GM18517 (cell line): ENCODE measurements around the gene TRUB1.

Experiments
- ATAC-seq: cut with Tn5 transposase; IDR thresholded peaks from one replicate; pipeline ENCODE4 v1.9.1; 2021; ENCODE audit warnings: mild to moderate bottlenecking, moderate library complexity; ENCODE audit not compliant: unreplicated experiment

Gene TRUB1

DNA sequence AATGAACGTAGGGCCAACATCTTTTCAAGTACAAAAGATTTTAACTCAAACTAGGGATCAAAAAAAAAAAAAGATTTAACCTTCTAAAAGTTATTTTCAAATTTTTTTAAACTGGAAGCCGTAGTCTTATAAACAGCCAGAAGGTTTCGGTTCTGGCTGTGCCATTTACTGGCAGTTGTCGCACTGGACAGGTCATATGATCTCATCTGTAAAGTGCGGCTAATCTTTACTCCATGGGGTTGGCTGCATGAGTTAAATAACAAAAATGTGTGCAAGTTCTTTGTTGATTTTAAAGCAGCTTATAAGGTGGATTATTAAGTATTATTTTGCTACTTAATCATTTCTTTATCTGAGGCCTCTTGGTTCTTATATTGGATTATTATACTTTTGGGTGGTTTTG is 36.6 kb downstream of the TRUB1 start:
- ATAC-seq = no peak

DNA sequence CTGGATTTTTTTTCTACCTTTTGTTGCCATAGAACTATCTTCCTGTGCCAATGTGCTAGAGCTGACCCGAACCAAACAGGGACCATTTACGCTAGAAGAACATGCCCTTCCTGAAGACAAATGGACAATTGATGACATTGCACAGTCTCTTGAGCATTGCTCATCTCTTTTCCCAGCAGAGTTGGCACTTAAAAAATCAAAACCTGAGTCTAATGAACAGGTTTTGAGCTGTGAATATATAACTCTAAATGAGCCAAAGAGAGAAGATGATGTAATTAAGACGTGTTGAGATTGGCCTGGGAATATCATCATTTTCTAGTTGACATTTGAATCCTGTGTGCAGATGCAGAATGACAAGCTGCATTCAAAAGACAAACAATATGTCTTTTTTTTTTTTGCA is 37.1 kb downstream of the TRUB1 start:
- ATAC-seq = no peak

DNA sequence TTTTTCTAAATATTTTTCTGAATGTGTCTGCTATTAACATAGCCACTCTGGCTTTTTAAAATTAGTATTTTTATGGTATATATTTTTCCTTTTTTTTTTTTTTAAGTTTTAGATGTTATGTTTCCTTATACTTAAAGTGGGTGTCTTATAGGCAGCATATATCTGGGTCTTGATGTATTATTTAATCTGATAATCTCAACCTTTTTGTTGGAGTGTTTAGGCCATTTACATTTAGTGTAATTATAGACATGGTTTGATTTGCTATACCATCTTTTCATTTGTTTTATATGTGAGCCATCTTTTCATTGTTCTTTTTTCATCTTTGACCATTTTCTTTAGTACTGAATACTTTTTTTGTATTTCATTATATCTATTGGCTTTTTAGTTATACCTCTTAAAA is 45.0 kb downstream of the TRUB1 start:
- no peak for ATAC-seq

DNA sequence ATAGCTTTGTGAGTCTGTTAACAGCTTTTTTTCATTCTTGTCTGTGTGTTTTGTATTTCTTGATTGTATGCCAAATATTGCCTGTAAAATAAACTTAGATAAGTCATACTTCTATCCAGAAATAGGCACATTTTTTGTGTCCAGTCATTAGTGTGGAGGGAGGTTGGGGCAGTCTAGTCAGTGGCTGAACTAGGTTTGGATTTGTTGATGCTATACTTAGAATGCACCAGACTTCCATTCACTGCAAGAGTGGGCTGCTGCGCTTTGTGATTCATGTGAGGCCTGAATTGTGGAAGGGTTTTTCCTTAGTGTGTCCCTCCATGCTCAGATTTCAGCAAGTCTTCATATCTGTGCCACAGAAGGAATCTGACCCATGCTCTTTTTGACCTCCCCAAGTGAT is 50.0 kb downstream of the TRUB1 start:
- no peak for ATAC-seq

DNA sequence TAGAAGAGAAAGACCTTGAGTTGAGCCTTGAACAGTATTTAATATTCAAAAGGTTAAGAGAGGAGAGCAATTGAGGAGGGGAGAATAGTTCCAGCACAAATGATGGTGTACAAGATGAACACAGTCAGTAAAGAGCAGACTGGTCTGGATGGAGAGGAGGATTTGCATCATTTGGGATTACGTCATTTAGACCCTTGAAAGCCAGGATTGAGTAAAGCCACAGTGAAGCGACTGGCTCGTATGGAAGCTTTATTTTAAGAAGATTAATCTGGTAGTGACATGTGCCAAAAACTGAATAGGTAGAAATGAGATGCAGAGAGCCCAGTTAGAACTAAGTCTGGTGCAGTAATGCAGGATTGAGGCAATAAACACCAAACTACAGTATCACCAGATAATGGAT is 52.6 kb downstream of the TRUB1 start:
- no peak for ATAC-seq

DNA sequence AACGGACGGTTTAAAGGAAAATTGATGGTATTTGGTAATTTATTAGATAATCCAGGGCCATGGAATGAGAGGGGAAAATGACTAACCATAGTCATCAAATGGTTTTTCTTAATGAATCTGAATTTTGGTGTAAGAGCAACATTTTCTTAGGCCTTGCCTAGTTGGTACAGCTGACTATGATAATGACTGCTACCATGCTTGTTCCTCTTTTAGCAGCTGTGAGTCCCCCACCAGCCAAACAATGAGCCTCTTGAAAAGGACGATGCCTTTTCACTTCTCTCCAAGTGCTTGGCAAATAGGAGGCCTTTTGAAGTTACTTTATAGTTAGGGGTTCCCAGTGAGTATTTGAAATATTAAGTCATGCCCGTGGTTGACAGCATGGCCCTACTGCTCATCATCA is 53.0 kb downstream of the TRUB1 start:
- ATAC-seq = no peak

DNA sequence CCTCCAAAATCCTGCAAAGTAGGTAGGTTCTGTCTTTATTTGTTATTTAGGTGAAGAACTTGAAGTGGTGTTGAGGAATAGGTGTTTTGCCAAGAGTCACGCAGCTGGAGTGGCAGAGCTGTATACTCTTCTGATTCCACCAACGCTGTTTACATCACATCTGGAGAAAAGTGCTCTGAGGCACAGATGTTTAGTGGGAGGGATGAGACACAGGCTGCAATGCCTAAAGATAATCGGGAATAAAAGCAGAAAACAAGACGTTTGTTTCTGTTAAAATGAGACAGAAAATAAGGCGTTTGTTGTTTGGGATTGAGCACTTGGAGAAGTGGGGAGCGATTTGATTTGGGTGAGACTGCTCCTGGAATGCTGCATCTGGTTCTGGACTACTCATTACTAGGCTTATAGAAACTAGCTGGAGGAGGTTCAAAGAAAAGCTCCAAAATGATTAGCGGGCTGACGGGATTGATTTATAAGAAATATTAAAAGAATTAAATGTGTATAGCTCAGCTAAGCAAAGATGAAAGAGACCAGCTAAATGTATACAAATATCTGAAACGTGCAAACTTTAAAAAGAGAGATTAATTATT is 54.3 kb downstream of the TRUB1 start:
- ATAC-seq = no peak

DNA sequence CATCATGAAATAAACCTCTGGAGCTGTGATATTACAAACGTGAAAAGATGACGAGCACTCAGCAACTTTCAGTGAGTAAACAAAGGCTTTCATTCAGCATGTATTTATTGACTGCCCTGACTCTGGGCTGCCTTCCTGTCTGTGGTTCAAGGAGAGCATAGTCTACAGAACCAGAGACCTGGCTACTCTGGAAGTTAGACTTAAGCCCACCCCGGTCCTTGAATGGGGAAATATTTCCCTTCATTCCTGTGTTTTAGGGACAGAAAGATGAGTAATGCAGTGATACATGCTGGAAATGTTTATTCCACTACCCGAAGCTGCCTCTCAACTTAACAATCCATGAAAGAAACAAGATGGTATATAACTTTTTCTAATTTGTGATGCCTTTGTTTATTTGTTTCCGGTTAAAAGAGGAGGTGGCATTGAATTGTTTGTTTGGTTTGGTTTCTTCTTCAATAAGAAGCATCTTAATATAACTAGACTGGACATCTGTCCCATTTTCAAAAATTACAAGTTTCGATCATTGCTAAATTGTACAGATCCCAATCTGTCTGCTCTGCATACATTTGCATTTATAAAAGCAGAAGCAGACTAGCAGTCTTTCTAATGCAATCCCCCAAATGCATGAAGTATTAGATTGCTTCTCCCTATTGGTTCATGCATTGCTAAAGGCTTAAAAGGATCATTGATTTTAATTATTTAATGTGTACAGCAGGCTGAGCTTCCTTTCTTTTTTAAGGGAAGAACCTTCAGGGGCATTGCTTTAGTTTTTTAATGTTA is 57.7 kb downstream of the TRUB1 start:
- no peak for ATAC-seq

DNA sequence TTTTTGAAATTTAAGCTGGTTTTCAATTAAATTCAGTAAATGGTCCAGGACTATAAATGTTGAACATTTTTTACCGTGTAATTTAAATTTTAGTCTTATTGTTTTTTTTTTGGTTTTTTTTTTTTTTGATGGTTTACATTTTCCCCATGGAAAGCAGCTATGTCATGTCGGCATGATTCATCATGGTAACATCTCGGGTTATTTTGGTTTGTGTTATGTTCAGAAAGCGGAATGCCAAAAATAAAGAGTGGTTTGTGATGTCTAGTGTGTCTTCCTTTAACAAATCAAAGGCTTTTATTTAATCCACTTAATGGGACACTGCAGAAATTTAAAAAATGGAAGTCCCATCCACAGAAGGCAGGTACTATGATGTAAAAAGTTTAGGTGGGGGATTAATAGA is 58.5 kb downstream of the TRUB1 start:
- ATAC-seq = no peak

DNA sequence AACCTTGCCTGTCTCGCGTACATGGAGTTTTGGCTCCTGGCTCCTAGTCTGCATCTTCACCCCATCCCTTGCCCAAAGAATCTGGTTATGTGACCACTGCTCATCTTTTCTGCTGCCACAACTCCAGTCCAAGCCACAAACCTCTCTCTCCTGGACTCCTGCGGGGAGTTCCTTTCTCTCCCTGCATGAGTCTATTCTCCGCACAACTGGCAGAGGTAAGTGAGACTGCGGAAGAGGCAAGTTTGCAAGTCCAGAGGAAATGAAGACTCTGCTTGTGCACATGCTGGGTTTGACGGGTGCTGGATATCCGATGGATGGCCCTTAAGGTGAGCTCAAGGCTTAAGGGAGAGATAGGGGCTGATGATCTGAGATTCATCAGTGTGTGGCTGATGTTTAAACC is 61.0 kb downstream of the TRUB1 start:
- ATAC-seq = no peak

DNA sequence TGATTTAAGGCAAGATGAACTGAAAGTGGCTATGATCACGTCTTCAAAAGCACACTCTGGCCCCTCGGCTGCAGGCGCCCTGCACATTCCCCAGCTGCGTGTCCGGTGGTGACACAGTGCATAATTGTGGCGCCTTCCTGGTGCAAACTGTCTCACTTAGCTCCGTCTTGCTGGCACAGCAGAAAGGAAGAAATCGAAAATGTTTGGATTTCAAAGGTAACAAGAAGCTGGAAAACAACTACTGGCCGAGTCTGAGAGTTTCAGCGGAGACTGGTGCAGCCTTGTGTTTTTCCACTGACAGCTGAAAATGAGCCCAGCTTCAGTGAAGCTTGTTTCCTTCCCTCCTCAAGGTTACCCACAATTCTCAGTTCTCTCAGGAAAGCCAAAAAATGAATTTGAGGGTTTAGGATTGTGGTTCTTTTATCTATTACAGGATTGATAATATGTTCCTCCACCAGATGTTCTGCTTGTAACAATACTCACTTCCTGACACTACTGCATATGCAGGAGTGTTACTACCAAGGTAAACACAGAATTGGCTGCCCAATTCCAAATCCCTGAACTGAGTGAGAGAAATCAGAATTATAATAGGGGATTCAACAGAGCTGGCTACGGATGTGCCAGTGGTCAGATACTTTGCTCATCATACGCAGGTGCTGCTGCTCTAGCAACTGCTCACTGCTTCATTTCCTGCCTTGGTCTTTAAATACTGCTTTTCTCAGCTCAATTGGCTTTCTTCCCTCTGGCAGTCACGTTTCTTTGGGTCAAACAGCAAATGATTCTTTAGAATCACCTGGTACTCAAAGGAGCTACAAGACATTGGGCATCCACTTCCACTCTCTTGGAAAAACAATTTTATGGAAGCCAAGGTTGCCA is 63.7 kb downstream of the TRUB1 start:
- ATAC-seq = no peak

DNA sequence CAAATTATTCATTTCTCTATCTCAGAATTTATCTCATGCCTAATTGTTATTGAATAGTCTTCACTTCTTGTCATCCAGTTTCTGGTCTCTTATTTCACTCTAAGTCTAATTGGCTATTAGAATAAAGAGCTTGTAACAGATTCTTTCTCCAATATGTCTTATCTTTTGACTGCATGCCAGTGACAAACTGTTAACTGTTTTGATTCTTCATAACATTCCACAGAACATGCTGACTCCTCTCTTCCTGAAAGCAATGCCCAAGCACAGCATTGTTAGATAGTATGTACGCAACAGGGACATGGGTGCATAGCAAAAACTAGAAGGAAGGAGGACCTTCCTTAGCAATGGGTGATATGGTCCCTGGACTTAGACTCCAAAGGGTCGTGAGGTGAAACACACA is 65.4 kb downstream of the TRUB1 start:
- ATAC-seq = no peak

DNA sequence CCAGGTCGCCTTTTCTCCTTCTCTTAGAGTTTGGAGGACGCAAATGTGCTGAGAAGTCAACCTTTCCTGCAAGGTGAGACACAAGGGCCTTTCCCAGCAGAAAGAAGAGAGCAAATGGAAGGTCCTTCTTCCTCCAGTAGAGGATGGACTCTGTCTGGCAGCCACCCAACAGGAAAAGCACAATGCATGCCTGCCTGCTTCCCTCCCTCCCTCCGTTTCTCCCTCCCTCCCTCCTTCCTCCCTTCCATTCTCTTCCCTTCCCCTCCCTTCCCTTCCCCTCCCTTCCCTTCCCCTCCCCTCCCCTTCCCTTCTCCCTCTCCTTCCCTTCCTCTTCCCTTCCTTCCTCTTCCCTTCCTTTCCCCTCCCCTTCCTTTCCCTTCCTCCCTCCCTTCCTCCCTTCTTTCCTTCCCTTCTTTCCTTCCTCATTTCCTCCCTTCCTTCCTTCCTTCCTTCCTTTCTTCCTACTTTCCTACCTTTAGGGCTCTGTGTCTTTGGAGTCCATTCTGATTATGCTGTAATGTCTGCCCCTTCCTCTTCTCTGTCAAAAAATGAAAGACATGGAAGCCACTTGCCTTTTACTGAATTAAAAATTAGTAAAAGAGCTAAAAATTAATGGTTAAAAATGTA is 66.4 kb downstream of the TRUB1 start:
- no peak for ATAC-seq

DNA sequence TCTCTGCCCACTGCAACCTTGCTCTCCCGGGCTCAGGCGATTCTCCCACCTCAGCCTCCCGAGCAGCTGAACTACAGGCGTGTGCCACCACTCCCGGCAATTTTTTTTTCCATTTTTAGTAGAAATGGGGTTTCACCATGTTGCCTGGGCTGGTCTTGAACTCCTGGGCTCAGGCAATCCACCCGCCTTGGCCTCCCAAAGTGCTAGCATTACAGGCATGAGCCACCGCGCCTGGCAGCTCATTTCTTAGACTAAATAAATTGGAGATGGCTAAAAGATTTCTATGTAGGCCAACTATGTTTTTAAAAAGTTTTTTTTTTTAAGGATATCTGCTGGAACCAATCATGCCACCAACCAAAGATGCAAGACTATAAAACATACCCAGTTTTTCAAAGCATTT is 67.8 kb downstream of the TRUB1 start:
- ATAC-seq = no peak

DNA sequence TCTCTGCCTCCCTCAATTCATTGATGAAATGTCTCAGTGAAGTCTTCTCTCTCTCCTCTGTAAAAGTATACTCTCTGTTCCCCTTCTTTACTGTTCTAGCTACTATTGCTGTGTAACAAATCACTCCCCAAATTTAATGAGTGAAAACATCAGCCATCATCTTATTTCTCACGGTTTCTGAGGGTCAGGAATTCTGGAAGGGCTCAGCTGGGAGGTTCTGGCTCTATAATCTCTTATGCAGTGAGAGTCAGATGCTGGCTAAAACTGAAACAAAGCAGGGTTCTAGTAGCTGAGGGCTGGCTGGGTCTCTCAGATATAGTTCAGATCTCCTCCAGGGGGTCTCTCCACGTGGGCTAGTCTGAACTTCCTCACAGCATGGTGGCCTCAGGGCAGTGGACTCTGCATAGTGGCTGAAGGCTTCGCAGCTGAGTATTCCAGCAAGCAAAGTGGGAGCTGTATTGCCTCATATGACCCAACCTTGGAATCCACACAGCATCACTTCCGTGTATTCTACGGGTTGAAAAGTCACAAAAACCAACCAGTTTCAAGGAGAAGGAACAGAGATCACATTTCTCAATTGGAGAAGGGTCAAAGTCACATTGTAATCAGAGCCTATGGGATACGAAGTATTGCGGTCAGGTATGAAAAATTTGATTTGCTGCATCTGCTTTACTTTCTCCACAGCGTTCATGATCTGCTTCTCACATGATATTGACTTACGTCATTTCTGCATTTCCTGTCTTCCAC is 80.4 kb downstream of the TRUB1 start:
- no peak for ATAC-seq

DNA sequence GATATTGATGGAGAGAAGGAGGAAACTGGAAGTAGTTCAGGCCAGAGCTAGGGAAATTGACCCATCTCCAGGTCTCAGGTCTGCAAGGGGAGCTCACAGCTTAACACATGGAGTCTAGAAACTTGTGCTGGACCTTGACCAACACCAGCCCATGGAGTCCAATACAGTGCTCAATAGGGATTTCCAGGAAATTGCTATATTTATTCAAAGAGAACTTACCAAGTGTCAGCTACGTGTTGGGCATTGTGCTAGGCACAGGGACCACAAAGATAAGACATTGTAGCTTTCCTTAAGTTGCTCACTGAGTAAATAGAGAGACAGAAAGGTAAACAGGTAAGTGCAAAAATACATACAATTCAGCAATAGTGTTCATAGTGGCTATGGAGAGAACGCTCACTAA is 82.5 kb downstream of the TRUB1 start:
- no peak for ATAC-seq

DNA sequence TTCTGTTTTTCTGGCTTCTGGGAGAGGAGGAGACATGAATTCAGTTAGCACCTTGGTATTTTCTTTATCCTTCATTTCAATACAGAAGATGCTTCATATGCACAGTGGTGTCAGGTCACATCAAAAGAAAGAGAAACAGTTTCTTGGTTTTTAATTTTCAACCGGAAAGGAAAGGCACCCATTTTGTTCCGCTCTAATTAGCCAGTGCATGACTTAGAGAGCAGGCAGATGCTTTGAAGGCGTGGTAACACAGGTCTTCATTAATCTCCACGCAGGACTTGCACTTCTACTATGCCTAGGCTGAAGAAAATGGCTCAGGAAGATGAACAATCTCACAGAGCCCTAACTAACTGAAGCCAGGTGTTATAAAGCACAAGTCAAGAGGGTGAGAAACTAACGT is 84.7 kb downstream of the TRUB1 start:
- ATAC-seq = no peak

DNA sequence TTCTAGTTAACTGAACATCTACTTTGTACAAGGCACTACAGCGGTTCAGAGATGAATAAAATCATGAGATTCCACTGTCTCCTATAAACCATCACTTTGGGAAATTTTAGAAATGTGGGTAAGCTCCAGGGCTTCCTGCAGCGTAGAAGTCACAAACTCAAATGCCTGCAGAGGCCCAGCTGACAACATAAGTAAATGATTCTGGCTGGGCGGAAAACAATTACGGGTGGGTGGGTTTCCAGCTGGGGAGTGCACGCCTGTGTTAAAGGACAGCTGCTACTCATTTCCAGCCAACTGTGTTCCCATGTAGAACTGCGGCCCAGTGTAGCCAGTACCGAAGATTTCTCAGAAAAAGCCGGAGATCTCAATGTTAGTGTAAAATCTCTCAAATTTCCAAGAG is 85.7 kb downstream of the TRUB1 start:
- ATAC-seq = no peak

DNA sequence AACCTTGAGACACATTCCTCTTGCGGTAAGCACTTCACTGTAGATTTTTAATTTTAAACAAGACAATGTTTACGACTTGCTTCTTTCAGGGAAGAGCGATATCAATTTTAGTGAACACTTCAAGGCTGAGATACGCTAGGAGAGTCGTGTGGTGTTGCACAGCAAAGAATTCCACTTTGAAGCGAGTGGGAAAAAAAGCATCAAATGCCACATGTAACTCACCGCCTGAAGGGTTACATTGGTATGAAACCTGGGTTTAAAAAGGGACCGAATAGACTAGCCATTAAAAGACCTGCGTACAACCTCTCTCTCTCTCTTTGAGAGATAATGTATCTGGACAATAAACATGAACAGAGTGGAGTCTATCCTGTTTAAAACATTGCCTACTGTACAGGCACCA is 86.4 kb downstream of the TRUB1 start:
- no peak for ATAC-seq

DNA sequence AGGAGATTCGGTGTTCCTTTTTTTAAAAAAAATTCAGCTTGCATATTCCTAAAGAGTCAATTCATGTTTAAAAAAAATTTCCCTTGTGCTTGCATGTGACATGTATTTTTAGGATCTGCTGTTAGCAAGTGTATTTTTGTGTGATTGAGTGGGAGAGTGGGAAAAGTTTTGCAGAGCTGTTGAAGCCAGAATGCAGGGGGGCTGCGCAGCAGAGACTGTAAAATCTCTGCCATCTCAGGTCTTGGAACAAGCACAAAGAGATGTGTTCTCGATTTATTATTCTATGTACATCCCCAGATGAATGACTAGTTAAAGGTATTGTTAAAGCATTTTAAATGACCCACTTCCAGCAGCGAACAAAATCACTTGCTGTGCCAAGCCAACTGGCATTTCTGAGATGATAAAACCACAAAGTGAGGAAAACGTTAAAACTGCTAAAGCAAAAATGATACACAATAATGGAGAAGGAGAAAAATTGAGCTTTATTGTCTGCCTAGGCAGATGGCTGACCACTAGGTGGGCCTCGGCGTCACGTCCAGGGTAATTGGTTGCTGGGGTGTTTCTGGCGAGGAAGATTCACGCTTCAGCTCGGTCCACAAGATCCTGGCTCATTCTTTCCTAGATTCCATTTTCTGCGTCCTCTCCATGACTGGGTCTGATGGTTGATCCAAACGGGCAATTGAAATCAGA is 88.2 kb downstream of the TRUB1 start:
- ATAC-seq = no peak
